ENCODE data around the gene EPB41.
"Not testable (repeated sequence)": the region's sequence is repeated elsewhere in the genome, so short reads cannot be mapped to it uniquely, and the experiment has no call there.

Gene EPB41

DNA sequence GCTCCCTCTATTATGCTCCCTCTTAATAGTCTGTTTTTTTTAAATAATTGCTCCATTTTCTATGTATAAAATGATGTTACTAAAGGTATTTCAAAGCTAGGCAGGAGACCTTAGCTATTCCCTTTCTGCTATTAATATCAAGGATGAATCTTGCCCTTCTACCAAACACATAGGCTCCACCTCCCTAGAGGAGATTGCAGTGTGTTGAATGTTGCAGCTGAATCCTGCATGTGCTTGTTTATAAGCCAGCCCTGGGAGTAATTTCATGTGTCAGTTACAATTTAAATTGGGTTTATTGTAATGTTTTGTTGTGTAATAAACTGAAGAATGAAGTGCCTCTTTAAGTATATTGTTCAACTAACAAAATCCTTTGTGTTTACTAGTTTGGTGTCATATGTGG, 143.3 kb downstream of the EPB41 start:
- DNase-seq = no peak

DNA sequence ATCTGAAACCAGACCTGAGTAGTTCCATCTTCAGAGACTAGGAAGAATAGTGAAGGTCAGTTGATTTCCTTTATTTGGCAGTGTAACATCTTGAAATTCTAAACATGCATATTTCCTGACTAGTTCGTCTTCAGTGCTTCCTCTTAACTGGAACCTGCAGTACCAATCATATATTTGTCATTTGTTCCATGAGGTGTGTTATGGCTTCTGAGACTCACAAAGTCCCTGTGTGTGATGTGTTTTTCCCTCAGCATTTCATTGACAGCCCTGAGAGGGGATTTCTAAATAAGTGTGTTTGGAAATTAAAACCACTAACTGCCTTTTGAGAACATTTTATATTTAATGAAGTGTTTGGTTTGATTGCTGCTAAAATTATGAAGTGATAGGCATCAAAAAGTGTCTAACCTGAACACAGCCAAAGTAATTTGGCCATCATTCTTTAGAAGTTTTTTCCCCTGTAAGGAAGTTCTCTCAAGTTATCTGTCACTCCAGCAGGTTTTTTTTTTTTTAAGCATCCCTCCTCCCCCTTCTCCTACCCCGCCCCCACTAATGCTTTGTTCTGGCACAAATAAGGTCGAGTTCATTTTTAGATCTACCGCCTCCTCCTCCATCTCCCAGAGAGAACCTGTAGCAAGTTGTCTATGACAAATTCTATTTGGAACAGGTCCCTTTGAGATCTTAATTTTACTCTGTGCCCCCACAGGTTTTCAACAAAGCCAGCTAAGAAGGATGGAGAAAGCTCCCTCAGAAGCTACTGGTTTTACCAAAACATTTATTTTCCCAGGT, 148.0 kb downstream of the EPB41 start:
- no peak for DNase-seq

DNA sequence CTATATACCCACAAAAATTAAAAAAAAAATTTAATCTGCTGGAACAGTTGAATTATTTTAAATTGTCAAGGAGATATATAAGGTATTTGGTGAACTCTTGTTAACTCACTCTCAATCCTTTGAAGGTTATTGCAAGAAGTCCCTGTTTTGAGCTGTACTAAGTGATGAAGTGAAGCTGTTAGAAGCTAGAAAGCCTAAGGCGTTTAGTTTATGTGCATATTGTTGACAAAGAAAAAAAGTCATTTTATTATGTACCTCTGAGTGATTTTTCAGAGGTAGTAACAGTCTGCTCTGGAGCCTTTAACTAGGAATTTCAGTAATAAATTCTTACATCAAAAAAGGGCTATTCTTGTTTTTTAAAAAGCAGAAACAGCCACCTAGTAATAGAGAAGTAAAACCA, 149.7 kb downstream of the EPB41 start:
- DNase-seq = no peak

GRCh38 chr1:29077155-29077554, 162.8 kb downstream of the EPB41 start:
- DNase-seq = no peak

GRCh38 chr1:29079916-29080629, 165.7 kb downstream of the EPB41 start:
- not testable (repeated sequence) for DNase-seq

DNA sequence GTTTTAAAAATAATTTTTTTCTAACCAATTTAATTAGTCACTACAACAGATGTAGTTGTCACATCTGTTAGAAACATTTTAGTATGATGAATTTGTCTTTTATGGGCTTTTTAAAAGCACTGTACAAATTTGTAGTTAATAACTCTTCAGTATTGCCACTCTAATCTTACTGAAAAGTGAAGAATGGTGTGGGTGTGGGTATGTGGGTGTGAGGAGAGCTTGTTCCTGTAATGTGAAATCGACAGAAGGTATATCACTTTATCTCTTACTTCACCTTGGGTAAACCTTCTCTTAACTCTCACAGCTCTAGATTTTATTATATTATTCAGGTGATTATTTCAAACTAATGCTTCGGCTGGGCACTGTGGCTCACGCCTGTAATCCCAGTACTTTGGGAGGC, 166.8 kb downstream of the EPB41 start:
- DNase-seq = no peak

GRCh38 chr1:29082519-29082918, 168.2 kb downstream of the EPB41 start:
- no peak for DNase-seq

DNA sequence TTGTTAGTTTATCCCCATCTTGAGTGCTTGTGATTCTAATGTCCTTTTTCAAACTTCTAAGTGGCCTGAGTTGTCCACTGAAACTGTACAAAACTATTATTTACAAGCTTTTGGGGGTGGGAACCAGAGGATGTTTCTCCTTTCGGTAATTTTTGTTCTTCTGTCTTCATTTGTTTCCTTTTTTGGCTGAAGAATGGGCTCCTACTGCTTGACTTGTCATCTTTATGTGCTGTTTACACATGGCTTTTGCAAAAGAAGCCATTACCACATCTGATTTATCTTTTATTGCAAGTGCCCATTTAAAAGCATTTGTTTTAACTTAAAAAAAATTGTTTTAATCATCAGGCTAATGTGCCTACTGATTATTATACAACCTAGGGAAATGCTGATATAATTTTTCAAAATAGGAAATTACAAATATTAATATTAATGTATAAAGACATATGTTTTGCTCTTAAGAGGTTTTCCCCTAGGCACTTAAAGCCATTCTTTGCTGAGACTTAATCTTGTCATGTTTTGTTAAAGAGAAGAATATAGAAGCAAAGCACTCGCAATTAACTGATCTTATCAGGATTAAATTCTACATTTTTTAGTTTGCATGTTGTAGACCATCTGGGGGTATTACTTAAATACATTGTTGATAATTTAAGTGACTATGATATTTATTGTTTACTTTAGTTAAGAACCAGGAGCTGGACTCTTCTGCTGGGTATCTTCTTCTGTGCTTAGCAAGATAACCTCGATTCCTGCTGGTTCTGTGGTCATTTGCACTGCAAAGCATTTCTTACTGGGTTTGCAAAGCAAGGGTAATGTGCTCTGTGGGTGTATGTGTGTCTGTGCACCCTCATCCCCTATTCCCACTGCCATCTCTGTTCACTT, 169.2 kb downstream of the EPB41 start:
- DNase-seq = no peak

- no peak for DNase-seq
These were observed 169.8 kb downstream of the EPB41 start for GRCh38 chr1:29084196-29084521.

GRCh38 chr1:29090937-29091618, 176.7 kb downstream of the EPB41 start:
- DNase-seq = no peak

DNA sequence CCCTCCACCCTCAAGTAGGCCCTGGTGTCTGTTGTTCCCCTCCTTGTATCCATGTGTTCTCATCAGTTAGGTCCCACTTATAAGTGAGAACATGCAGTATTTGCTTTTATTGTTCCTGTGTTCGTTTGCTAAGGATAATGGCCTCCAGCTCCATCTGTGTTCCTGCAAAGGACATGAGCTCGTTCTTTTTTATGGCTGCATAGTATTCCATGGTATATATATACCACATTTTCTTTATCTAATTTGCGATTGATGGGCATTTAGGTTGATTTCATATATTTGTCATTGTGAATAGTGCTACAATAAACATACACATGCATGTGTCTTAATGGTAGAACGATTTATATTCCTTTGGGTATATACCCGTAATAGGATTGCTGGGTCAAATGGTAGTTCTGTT, 178.3 kb downstream of the EPB41 start:
- DNase-seq = not testable (repeated sequence)

DNA sequence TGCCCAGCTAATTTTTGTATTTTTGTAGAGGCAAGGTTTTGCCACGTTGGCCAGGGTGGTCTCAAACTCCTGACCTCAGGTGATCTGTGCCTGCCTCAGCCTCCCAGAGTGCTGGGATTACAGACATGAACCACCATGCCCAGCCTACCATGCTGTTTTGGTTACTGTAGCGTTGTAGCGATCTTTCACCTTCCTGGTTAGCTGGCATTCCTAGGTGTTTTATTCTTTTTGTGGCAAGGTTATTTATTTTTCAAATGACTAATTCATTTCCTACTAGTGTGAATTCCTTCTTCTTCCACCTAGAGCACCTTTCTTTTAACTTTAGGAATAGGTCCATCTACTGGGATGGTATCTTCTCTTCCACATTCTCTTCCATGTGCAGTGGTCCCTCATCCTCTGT, 180.1 kb downstream of the EPB41 start:
- no peak for DNase-seq

GRCh38 chr1:29094954-29095353, 180.6 kb downstream of the EPB41 start:
- no peak for DNase-seq

DNA sequence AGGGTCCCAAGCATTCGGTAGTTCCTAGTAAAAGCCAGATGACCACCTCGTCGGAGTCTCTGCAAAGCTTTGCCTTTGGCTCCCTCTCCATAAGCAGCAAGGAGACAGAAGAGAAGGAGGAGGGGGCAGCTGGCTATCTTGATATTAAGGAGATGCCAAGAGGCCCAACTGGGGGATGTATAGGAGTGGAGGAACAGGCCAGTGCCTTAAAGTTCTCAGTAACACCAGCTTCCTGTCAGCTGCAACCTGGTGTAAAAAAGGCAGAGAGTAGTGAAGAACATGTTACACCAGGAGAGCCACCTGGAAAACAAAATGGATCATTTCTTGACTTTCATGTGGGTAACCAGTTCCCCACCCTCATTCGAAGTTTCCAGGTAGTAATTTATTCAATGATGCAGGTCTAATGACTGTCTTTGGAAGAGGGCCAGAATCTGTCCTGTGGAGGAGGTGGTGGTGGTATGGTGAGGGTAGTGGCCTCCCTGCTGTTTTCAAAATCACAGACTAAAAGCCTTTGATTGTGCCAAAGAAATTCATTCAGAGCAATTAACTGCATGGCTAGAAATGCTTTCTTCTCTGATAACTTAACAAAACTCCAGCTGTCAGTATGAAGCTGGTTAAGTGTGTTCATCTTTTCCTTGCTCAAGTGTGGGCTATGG, 182.0 kb downstream of the EPB41 start:
- no peak for DNase-seq

GRCh38 chr1:29099286-29099685, 184.9 kb downstream of the EPB41 start:
- DNase-seq = no peak

DNA sequence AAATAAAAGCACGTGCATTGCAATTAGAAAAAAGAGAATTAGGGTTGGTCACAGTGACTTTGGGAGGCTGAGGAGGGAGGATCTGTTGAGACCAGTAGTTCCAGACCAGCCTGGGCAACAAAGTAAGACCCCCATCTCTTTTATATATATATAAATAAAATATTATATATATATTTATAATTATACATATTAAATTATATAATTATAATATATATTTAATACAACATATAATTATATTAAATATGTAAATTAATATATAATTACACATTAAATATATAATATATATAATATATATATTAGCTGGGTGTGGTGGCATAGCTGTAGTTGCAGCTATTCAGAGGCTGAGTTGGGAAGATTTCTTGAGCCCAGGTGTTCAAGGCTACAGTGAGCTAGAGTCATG, 186.1 kb downstream of the EPB41 start:
- no peak for DNase-seq

- DNase-seq = no peak
These were observed 191.5 kb downstream of the EPB41 start for GRCh38 chr1:29105822-29106221.

DNA sequence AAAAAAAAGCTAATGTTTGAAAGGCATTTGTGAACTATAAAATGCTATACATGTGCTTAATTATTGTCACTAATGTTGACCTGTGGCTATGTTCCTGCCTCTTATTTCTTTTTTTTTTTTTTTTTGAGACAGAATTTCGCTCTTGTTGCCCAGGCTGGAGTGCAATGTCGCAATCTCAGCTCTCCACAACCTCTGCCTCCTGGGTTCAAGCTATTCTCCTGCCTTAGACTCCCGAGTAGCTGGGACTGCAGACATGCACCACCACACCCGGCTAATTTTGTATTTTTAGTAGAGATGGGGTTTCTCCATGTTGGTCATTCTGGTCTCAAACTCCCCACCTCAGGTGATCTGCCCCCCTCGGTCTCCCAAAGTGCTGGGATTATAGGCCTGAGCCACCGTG, 193.7 kb downstream of the EPB41 start:
- DNase-seq = not testable (repeated sequence)

DNA sequence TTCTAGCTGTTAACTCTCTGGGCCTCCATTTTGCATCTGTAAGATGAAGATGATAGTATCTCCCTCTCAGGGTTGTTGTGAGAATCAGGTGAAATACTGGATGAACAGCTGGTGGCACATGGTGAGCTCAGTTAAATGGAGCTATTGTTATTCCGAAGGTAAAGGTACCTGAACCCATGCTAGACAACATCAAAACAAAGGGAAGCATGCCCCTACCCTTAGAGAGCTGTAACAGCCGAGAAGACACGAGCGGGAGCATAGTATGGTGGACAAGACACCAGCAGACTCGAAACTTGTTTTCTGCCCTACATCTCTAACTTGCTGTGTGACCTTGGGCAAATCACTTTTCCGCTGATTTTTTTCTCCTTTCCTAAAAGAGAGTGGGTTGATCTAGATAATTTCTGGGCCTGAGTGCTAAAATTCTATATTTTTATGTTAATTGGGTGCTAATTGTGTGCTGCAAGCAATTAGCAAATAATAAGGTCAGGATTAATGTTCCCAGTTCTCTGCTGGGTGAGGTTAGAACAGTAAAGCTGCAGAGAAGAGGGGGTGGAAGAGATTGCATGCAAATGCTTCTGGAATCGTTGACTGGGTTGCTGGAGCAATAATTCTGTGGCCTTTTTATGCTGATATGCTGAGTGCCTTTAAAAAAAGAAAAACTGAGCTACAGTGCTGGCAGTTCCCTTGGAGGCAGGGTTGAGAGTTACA, 198.5 kb downstream of the EPB41 start:
- DNase-seq = no peak

GRCh38 chr1:29113413-29114117, 199.2 kb downstream of the EPB41 start:
- DNase-seq = no peak

DNA sequence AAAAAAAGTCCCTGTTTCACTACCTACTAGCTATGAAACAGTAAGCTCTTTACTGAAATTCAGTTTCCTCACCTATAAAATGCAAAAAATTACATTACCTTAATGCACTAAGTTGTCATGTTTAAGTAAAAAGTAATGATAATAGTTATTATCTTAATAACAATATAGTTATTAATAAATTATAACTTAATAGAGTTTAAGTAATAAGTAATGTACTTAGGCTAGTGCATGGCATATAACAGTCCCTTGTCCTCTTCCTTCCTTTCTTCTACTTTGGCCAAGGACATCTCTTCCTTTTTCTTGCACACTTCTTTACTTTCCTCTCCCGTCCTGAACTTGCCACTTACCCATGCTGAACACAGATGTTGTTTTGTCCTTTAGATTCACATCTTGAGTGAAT, 200.3 kb downstream of the EPB41 start:
- no peak for DNase-seq
